ENCODE results near the gene TBL1X. TPM values are rescaled to one million over a fixed set of nuclear protein-coding genes. Genes with fewer than 3 reads are reported as not detected.

The TBL1X gene
- total and polyA plus RNA-seq, 10 of the 15 experiments (the other 5 are each of a cell fraction or from before 2014, with no cell fraction given): 4.4 to 26.3 (median 10.6) TPM

DNA sequence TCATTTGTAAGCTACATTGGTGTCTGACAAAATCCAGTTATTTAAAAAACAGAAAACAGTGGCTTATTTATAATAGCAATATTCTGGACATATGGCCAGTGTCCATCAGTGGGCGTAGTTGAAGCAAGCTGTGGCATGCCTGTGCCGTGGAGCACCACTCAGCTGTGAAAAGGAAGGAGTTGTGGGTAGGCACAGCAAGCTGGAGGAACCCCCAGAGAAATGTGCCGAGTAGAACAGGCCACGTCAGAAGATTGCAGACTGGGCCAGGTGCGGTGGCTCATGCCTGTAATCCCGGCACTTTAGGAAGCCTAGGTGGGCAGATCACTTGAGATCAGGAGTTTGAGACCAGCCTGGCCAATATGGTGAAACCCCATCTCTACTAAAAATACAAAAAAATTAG is 198.4 kb downstream of the TBL1X start (continued):
- TF ChIP-seq, protein P1, sequence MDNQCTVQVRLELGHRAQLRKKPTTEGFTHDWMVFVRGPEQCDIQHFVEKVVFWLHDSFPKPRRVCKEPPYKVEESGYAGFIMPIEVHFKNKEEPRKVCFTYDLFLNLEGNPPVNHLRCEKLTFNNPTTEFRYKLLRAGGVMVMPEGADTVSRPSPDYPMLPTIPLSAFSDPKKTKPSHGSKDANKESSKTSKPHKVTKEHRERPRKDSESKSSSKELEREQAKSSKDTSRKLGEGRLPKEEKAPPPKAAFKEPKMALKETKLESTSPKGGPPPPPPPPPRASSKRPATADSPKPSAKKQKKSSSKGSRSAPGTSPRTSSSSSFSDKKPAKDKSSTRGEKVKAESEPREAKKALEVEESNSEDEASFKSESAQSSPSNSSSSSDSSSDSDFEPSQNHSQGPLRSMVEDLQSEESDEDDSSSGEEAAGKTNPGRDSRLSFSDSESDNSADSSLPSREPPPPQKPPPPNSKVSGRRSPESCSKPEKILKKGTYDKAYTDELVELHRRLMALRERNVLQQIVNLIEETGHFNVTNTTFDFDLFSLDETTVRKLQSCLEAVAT (IDR thresholded peaks at IDR 0.05): no peak
- TF ChIP-seq, protein P2, sequence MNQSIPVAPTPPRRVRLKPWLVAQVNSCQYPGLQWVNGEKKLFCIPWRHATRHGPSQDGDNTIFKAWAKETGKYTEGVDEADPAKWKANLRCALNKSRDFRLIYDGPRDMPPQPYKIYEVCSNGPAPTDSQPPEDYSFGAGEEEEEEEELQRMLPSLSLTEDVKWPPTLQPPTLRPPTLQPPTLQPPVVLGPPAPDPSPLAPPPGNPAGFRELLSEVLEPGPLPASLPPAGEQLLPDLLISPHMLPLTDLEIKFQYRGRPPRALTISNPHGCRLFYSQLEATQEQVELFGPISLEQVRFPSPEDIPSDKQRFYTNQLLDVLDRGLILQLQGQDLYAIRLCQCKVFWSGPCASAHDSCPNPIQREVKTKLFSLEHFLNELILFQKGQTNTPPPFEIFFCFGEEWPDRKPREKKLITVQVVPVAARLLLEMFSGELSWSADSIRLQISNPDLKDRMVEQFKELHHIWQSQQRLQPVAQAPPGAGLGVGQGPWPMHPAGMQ (IDR thresholded peaks at IDR 0.05; ENCODE audit: borderline replicate concordance): no peak

DNA sequence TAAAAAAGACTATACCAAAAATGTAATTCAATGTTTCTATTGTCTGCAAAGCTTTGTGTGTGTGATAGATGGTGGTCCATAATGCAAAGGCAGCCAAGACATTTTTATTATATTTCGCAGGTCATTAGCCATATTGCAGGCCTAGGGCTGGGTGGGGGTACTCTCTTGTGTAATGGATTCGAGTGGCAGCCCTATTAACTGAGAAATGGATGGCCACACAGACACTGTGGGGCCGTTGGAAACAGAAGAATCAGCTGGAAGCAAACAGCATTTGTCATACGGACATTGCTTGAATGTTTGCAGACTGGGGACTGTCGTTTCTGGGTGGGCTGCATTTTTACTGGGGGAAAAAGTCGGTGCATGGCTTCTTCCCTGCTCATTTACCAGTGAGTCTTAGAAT is 199.4 kb downstream of the TBL1X start:
- intact Hi-C loops (cut with micrococcal nuclease; ENCODE audit: unreplicated experiment) (no loop called here), in situ Hi-C loops (cut with MboI) (no loop called here)
- Histone ChIP-seq H3K4me2 (ENCODE audit: control insufficient read depth, insufficient read depth) (no peak overlapping the region), H3K4me3 (no peak overlapping the region), H3K9ac (ENCODE audit: control insufficient read depth, insufficient read depth, low read length) (no peak overlapping the region), H3K27me3 (replicated peaks in 1 of 2; ENCODE audit: control insufficient read depth in 2 of 2, insufficient read depth in 2 of 2, low read length in 1 of 2) (no peaks in the 10 kb centered on the region), H3K4me1 (ENCODE audit: control insufficient read depth, insufficient read depth, low read length) (no peaks in the 10 kb centered on the region), H3K9me3 (replicated peaks; ENCODE audit: control insufficient read depth, insufficient read depth, low read length) (no peaks in the 10 kb centered on the region; the same call in 2 of the 3 replicates), H3K36me3 (ENCODE audit: control insufficient read depth in 2 of 2, insufficient read depth in 2 of 2, low read length in 1 of 2) (no peaks in the 10 kb centered on the region), H3K27ac (ENCODE audit: control insufficient read depth, insufficient read depth) (no peak overlapping the region), H2AFZ (ENCODE audit: control insufficient read depth, low read depth, low read length) (no peak overlapping the region), H3K79me2 (ENCODE audit: control insufficient read depth, insufficient read depth, low read length) (no peaks in the 10 kb centered on the region), H4K20me1 (ENCODE audit: control insufficient read depth, insufficient read depth) (no peaks in the 10 kb centered on the region)
- ChIA-PET CTCF (no interaction called here), SMC1A (ENCODE audit: uncharacterized antibody, unreplicated experiment) (no interaction called here), RAD21 (ENCODE audit: unreplicated experiment) (no interaction called here), POLR2A (no interaction called here)
- 45% methylated on average over 6 of the region's 6 CpGs for WGBS (ENCODE audit: insufficient coverage, insufficient replicate concordance, low lambda C conversion rate, missing lambda C conversion rate)
- DNase-seq (ENCODE audit: low read depth, low spot score): no peak
- TF ChIP-seq, protein P3, sequence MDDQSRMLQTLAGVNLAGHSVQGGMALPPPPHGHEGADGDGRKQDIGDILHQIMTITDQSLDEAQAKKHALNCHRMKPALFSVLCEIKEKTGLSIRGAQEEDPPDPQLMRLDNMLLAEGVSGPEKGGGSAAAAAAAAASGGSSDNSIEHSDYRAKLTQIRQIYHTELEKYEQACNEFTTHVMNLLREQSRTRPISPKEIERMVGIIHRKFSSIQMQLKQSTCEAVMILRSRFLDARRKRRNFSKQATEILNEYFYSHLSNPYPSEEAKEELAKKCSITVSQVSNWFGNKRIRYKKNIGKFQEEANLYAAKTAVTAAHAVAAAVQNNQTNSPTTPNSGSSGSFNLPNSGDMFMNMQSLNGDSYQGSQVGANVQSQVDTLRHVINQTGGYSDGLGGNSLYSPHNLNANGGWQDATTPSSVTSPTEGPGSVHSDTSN (IDR thresholded peaks at IDR 0.05; ENCODE audit: insufficient replicate concordance, low read depth, low read length): no peak
- TF ChIP-seq STAT3 (IDR thresholded peaks at IDR 0.05; ENCODE audit: low read depth, low read length) (no peak), NFXL1 (IDR thresholded peaks at IDR 0.05; ENCODE audit: borderline replicate concordance) (no peak), BHLHE40 (IDR thresholded peaks at IDR 0.05; ENCODE audit: borderline replicate concordance in 1 of 2, low read depth in 2 of 2, low read length in 1 of 2) (no peak), CEBPB (IDR thresholded peaks at IDR 0.05; ENCODE audit: borderline replicate concordance in 1 of 2, low read depth in 2 of 2, low read length in 2 of 2) (no peak), NBN (IDR thresholded peaks at IDR 0.05) (no peak), MTA2 (IDR thresholded peaks at IDR 0.05; ENCODE audit: low read depth) (no peak), MYC (IDR thresholded peaks at IDR 0.05; ENCODE audit: insufficient read depth, insufficient read length, insufficient replicate concordance, low read length, severe bottlenecking) (no peak)
- no peak for ATAC-seq
- no TSS peak for BruUV-seq (replicated peaks)
- FAIRE-seq: no peak

Data from GM12878 (cell line).